BJ (cell line): ENCODE measurements around the gene ZFP92. TPM values are rescaled to one million over a fixed set of nuclear protein-coding genes. Genes with fewer than 3 reads are reported as not detected.

Experiments
- CTCF ChIA-PET: fragments of 350-600 bp; formaldehyde crosslinking; extraction: SDS; loops from one replicate; lab custom pipeline; 2021; ENCODE audit warnings: antibody characterized with exemption, inconsistent platforms; lab: Yijun Ruan, JAX
- POLR2A ChIA-PET: fragments of 300-600 bp; sonication (Branson Sonifier 250); formaldehyde crosslinking; extraction: SDS; loops from one replicate; lab custom pipeline; 2021; ENCODE audit warnings: antibody characterized with exemption; lab: Charles Lee
- DNase-seq: peaks from one replicate; pipeline ENCODE4 v3.0.0-alpha.2; 2011; ENCODE audit warnings: low read depth
- H3K27me3 ChIP-seq: 2 replicates; pipeline ENCODE4 v1.6.0; 2011; ENCODE audit warnings: low read length; ENCODE audit not compliant: control insufficient read depth, insufficient read depth
- H3K36me3 ChIP-seq: 2 replicates; pipeline ENCODE4 v1.5.1; 2011; ENCODE audit warnings: low read length; ENCODE audit not compliant: control insufficient read depth, insufficient read depth
- H3K4me3 ChIP-seq: 2 replicates; pipeline ENCODE4 v1.5.1; 2011; ENCODE audit warnings: low read depth, mild to moderate bottlenecking, control low read depth, low read length
- CTCF ChIP-seq: IDR thresholded peaks from 2 replicates; pipeline ENCODE4 v1.5.1; 2011; ENCODE audit warnings: low read depth, mild to moderate bottlenecking, control low read depth, inconsistent platforms, low read length, moderate library complexity; ENCODE audit not compliant: insufficient read depth
- polyA plus RNA-seq: library from polyadenylated mRNA; depleted of rRNA; stranded (reverse); fragments of >200 nt; gene quantifications from 2 replicates; pipeline ENCODE4 v1.2.3, GENCODE V29; 2011

The ZFP92 gene
- polyA plus RNA-seq, 1 experiment = 0.36 TPM

- no peaks in the 10 kb centered on the region for H3K36me3 ChIP-seq
- no peaks in the 10 kb centered on the region for H3K27me3 ChIP-seq
- ChIA-PET CTCF (no interaction called here), POLR2A (no interaction called here)
- no peak overlapping the region for H3K4me3 ChIP-seq
- TF ChIP-seq CTCF = no peak
- DNase-seq = no peak
Measured at GRCh38 chrX:153375571-153375970, 35.7 kb upstream of the ZFP92 start.

- no peak for DNase-seq
- POLR2A ChIA-PET = no interaction called here
- Histone ChIP-seq H3K4me3 (no peak overlapping the region), H3K27me3 (no peaks in the 10 kb centered on the region), H3K36me3 (no peaks in the 10 kb centered on the region)
- CTCF ChIA-PET = no interaction called here
- TF ChIP-seq CTCF = no peak
Measured at GRCh38 chrX:153377727-153378126, 33.5 kb upstream of the ZFP92 start.

GRCh38 chrX:153378607-153379006 is 32.7 kb upstream of the ZFP92 start:
- no peak overlapping the region for H3K4me3 ChIP-seq
- DNase-seq = no peak
- TF ChIP-seq CTCF = no peak
- ChIA-PET CTCF (no interaction called here), POLR2A (no interaction called here)
- no peaks in the 10 kb centered on the region for H3K36me3 ChIP-seq
- no peaks in the 10 kb centered on the region for H3K27me3 ChIP-seq

- no peak for DNase-seq
- Histone ChIP-seq H3K4me3 (no peak overlapping the region), H3K36me3 (no peaks in the 10 kb centered on the region), H3K27me3 (no peaks in the 10 kb centered on the region)
- no peak for TF ChIP-seq CTCF
- ChIA-PET POLR2A (no interaction called here), CTCF (no interaction called here)
Measured at GRCh38 chrX:153379508-153379907, 31.8 kb upstream of the ZFP92 start.

GRCh38 chrX:153379971-153380581 is 31.2 kb upstream of the ZFP92 start:
- H3K27me3 ChIP-seq = no peaks in the 10 kb centered on the region
- DNase-seq = no peak
- no peak for TF ChIP-seq CTCF
- H3K36me3 ChIP-seq = no peaks in the 10 kb centered on the region
- CTCF ChIA-PET = no interaction called here
- no peak overlapping the region for H3K4me3 ChIP-seq
- POLR2A ChIA-PET = no interaction called here
